A673 (cell line): Measurements from ENCODE around the gene KRT2. TPM values are rescaled to one million over a fixed set of nuclear protein-coding genes. Genes with fewer than 3 reads are reported as not detected.

ENCODE experiments used
- BruUV-seq: library from RNA; stranded (reverse); fragments of 400-500 nt; replicated peaks from 2 replicates; lab custom pipeline; 2021; lab: Mats Ljungman, UMichigan
- CTCF ChIA-PET: fragments of 300-600 bp; sonication (Branson Sonifier 250); formaldehyde crosslinking; loops from one replicate; lab custom pipeline; 2022; ENCODE audit warnings: antibody characterized with exemption; lab: Charles Lee
- POLR2A ChIA-PET: fragments of 300-600 bp; sonication (Branson Sonifier 250); formaldehyde crosslinking; loops from one replicate; lab custom pipeline; 2022; ENCODE audit warnings: antibody characterized with exemption; ENCODE audit not compliant: low non-redundant PET; lab: Charles Lee
- DNase-seq: peaks from one replicate; pipeline ENCODE4 v3.0.0-alpha.2; 2015; ENCODE audit warnings: low spot score
- H3K27ac ChIP-seq: fragments of 200-600 bp; sonication (generic); 2 replicates; pipeline ENCODE4 v1.5.1; 2016; ENCODE audit warnings: mixed run types, low read depth, mild to moderate bottlenecking, mixed read lengths, antibody characterized with exemption, low read length; ENCODE audit not compliant: poor library complexity, severe bottlenecking
- H3K27me3 ChIP-seq: fragments of 200-600 bp; sonication (generic); replicated peaks from 2 replicates; pipeline ENCODE4 v1.6.1; 2017; ENCODE audit warnings: mixed run types, low read depth, mild to moderate bottlenecking, mixed read lengths, antibody characterized with exemption, low read length; ENCODE audit not compliant: insufficient read depth, poor library complexity
- H3K36me3 ChIP-seq: fragments of 200-600 bp; sonication (generic); 2 replicates; pipeline ENCODE4 v1.6.1; 2016; ENCODE audit warnings: mixed run types, mild to moderate bottlenecking, mixed read lengths, antibody characterized with exemption, low read length; ENCODE audit not compliant: insufficient read depth, poor library complexity, severe bottlenecking
- H3K4me1 ChIP-seq: fragments of 200-600 bp; sonication (generic); 2 replicates; pipeline ENCODE4 v1.6.1; 2017; ENCODE audit warnings: mixed run types, mild to moderate bottlenecking, mixed read lengths, antibody characterized with exemption, low read length; ENCODE audit not compliant: insufficient read depth, poor library complexity, severe bottlenecking
- H3K4me3 ChIP-seq: fragments of 200-600 bp; sonication (generic); 2 replicates; pipeline ENCODE4 v1.5.1; 2016; ENCODE audit warnings: low read depth, mixed run types, mild to moderate bottlenecking, mixed read lengths, low read length; ENCODE audit not compliant: poor library complexity, severe bottlenecking
- H3K9me3 ChIP-seq: fragments of 200-600 bp; sonication (generic); 2 replicates; pipeline ENCODE4 v1.6.1; 2016; ENCODE audit warnings: mixed run types, low read depth, mild to moderate bottlenecking, mixed read lengths, antibody characterized with exemption, low read length; ENCODE audit not compliant: poor library complexity, severe bottlenecking
- CTCF ChIP-seq: fragments of 300-800, 200-600 bp; sonication (generic); conservative IDR thresholded peaks from 2 replicates; pipeline ENCODE4 v1.5.1; 2017; ENCODE audit warnings: low read depth, mild to moderate bottlenecking, antibody characterized with exemption, low read length, moderate library complexity, mixed read lengths
- EZH2 ChIP-seq: fragments of 200-600 bp; sonication (generic); IDR thresholded peaks from 2 replicates; pipeline ENCODE4 v1.6.1; 2017; ENCODE audit warnings: borderline replicate concordance, low read depth, mild to moderate bottlenecking, mixed read lengths, antibody characterized with exemption, low read length; ENCODE audit not compliant: poor library complexity, severe bottlenecking
- intact Hi-C: fragments of 100-400 bp; cut with micrococcal nuclease; formaldehyde crosslinking; loops from one replicate; pipeline ENCODE4 v1.10.0; 2022; ENCODE audit not compliant: unreplicated experiment
- total RNA-seq: library from RNA; stranded (reverse); gene quantifications from 2 replicates; pipeline ENCODE4 v1.2.3, GENCODE V29; 2021

KRT2 gene
- total RNA-seq, 1 experiment from 2014 or later: not detected

- DNase-seq: no peak
- Histone ChIP-seq H3K36me3 (no peaks in the 10 kb centered on the region), H3K9me3 (no peaks in the 10 kb centered on the region), H3K27ac (no peak overlapping the region), H3K4me3 (no peak overlapping the region), H3K4me1 (no peaks in the 10 kb centered on the region), H3K27me3 (no peaks in the 10 kb centered on the region)
- CTCF ChIA-PET: interaction anchor here (0.5 kb wide), 1 partner anchor 175 kb away, joined by 4 read pairs; no protein-coding TSS in a partner anchor
- BruUV-seq: no TSS peak
- intact Hi-C loops: no loop called here
- TF ChIP-seq EZH2 (no peak), CTCF (no peak)
- POLR2A ChIA-PET: no interaction called here
Observed at GRCh38 chr12:52630599-52631200, 21.3 kb downstream of the KRT2 start.

DNA sequence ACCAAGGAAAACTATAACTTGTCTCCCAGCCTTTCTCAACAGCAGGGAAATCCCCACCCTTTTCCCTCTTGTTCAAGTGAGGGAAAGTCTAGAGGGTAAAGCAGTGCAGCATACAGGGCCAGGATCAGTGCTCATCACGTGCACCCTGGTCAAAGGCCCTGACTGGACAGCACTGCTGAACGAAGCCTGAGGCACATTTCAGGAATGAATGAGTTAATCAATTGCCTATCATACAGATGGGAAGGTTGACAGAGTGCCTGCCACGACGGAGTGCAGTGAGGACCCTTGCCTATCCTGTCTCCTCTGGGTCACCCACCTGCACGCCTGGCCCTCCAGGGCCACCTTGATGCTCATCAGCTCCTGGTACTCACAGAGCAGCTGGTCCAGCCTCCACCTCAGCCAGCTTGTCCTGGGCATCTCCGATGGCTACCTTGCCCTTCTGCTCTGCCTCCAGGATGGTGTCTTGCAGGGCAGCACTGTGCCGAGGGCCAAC lies 22.0 kb downstream of the KRT2 start:
- H3K9me3 ChIP-seq: no peaks in the 10 kb centered on the region
- H3K36me3 ChIP-seq: no peaks in the 10 kb centered on the region
- no peak overlapping the region for H3K27ac ChIP-seq
- H3K4me3 ChIP-seq: no peak overlapping the region
- TF ChIP-seq EZH2 (no peak), CTCF (no peak)
- intact Hi-C loops: no loop called here
- ChIA-PET CTCF (interaction anchor here (0.5 kb wide), 1 partner anchor 175 kb away, joined by 4 read pairs; no protein-coding TSS in a partner anchor), POLR2A (no interaction called here)
- no peaks in the 10 kb centered on the region for H3K4me1 ChIP-seq
- no TSS peak for BruUV-seq
- no peaks in the 10 kb centered on the region for H3K27me3 ChIP-seq
- DNase-seq: no peak

GRCh38 chr12:52629281-52630007 lies 22.6 kb downstream of the KRT2 start:
- TF ChIP-seq CTCF (no peak), EZH2 (no peak)
- ChIA-PET CTCF (no interaction called here), POLR2A (no interaction called here)
- BruUV-seq: no TSS peak
- H3K36me3 ChIP-seq: no peaks in the 10 kb centered on the region
- H3K4me3 ChIP-seq: no peak overlapping the region
- DNase-seq: no peak
- H3K27me3 ChIP-seq: no peaks in the 10 kb centered on the region
- H3K9me3 ChIP-seq: no peaks in the 10 kb centered on the region
- intact Hi-C loops: no loop called here
- no peaks in the 10 kb centered on the region for H3K4me1 ChIP-seq
- no peak overlapping the region for H3K27ac ChIP-seq
